Endodermal cell (in vitro differentiated cells): ENCODE measurements around the gene ZNF681. TPM values are rescaled to one million over a fixed set of nuclear protein-coding genes. Genes with fewer than 3 reads are reported as not detected.
"Not testable (repeated sequence)": the region's sequence is repeated elsewhere in the genome, so short reads cannot be mapped to it uniquely, and the experiment has no call there.

Experiments
- DNase-seq: peaks from one replicate; pipeline ENCODE4 v3.0.0-alpha.2; 2017
- H3K27ac ChIP-seq: 2 replicates; pipeline ENCODE4 v1.5.1; 2013; ENCODE audit warnings: mild to moderate bottlenecking, low read depth, low read length, moderate library complexity
- H3K27me3 ChIP-seq: 2 replicates; pipeline ENCODE4 v1.6.1; 2013; ENCODE audit warnings: mild to moderate bottlenecking, low read length, moderate library complexity; ENCODE audit not compliant: insufficient read depth, control insufficient read depth, poor library complexity, severe bottlenecking
- H3K36me3 ChIP-seq: 2 replicates; pipeline ENCODE4 v1.7.0; 2013; ENCODE audit warnings: mild to moderate bottlenecking, low read length, moderate library complexity; ENCODE audit not compliant: control insufficient read depth, insufficient read depth
- H3K4me1 ChIP-seq: one replicate; pipeline ENCODE4 v1.7.0; 2013; ENCODE audit warnings: low read length; ENCODE audit not compliant: control insufficient read depth, insufficient read depth
- H3K4me3 ChIP-seq: 2 replicates; pipeline ENCODE4 v1.5.1; 2013; ENCODE audit warnings: mild to moderate bottlenecking, low read length, moderate library complexity
- H3K9ac ChIP-seq: 2 replicates; pipeline ENCODE4 v1.6.1; 2013; ENCODE audit warnings: mild to moderate bottlenecking, low read length, moderate library complexity; ENCODE audit not compliant: poor library complexity, severe bottlenecking; ENCODE audit errors: extremely low read depth
- H3K9me3 ChIP-seq: 2 replicates; pipeline ENCODE4 v1.6.1; 2013; ENCODE audit warnings: mild to moderate bottlenecking, low read length, moderate library complexity; ENCODE audit not compliant: control insufficient read depth
- H3K27ac Mint-ChIP-seq: 2 replicates; pipeline ENCODE4 v1.8.0; 2020; ENCODE audit warnings: mixed read lengths
- H3K27me3 Mint-ChIP-seq: 2 replicates; pipeline ENCODE4 v1.8.0; 2021; ENCODE audit warnings: mild to moderate bottlenecking, mixed read lengths; ENCODE audit not compliant: insufficient read depth
- H3K36me3 Mint-ChIP-seq: 2 replicates; pipeline ENCODE4 v1.8.0; 2020; ENCODE audit warnings: low read depth, mixed read lengths
- H3K4me1 Mint-ChIP-seq: 2 replicates; pipeline ENCODE4 v1.8.0; 2020; ENCODE audit warnings: mixed read lengths
- H3K4me3 Mint-ChIP-seq: 2 replicates; pipeline ENCODE4 v1.8.0; 2020; ENCODE audit warnings: mild to moderate bottlenecking, moderate library complexity, mixed read lengths
- H3K9me3 Mint-ChIP-seq: 2 replicates; pipeline ENCODE4 v1.8.0; 2020; ENCODE audit warnings: mild to moderate bottlenecking, mixed read lengths
- CTCF ChIP-seq: fragments of 200-600 bp; sonication (generic); conservative IDR thresholded peaks from 2 replicates; pipeline ENCODE4 v1.5.0; 2021; ENCODE audit warnings: antibody characterized with exemption, mild to moderate bottlenecking
- WGBS, 2 experiments: methylation state at CpG; one replicate each; pipeline versions ENCODE4 v1.1.5 to v1.1.7; 2013; ENCODE audit warnings: missing lambda C conversion rate in 2 of 2, mixed read lengths in 1 of 2; ENCODE audit not compliant: insufficient coverage in 1 of 2, insufficient read length in 1 of 2; 5-methylcytosine and 5-hydroxymethylcytosine counted together
- total RNA-seq, 2 donors: library from RNA; stranded (reverse); fragmentation: NEBNext Ultra II Directional in 1 of 2; extraction: Animal tissue kit (Norgen Biotek cat#: 25700) in 1 of 2; gene quantifications; 2 replicates in 1 of 2; 3 replicates in 1 of 2; pipeline ENCODE4 v1.2.1, GENCODE V29; 2021

The ZNF681 gene
- total RNA-seq, 2 donors from 2014 or later, result 3.5 to 11.3 TPM

- Histone ChIP-seq H3K27me3 (no peaks in the 10 kb centered on the region), H3K9me3 (peaks cover 4% of the 10 kb centered on the region), H3K27ac (no peak overlapping the region), H3K9ac (no peak overlapping the region), H3K36me3 (peaks cover 25% of the 10 kb centered on the region), H3K4me3 (peak overlapping the region; percentile 92), H3K4me1 (no peaks in the 10 kb centered on the region)
- WGBS, 2 experiments, result 31 to 53% methylated on average over 5 to 9 of the region's 9 CpGs
- Mint-ChIP-seq H3K27me3 (no peaks in the 10 kb centered on the region), H3K4me1 (peaks cover 15% of the 10 kb centered on the region), H3K27ac (peak overlapping the region; percentile 99), H3K36me3 (peaks cover 29% of the 10 kb centered on the region), H3K4me3 (peak overlapping the region; percentile 99), H3K9me3 (no peaks in the 10 kb centered on the region)
- no peak for DNase-seq
- TF ChIP-seq CTCF, result no peak
Observed at GRCh38 chr19:23762548-23762883, 3.8 kb upstream of the ZNF681 start.

GRCh38 chr19:23760326-23760725, 1.6 kb upstream of the ZNF681 start:
- not testable (repeated sequence) for H3K27ac Mint-ChIP-seq, H3K27me3 Mint-ChIP-seq, H3K9me3 ChIP-seq, H3K27ac ChIP-seq, H3K4me1 ChIP-seq, H3K4me3 Mint-ChIP-seq, H3K27me3 ChIP-seq, DNase-seq, H3K9me3 Mint-ChIP-seq, H3K4me3 ChIP-seq, H3K9ac ChIP-seq
- Mint-ChIP-seq H3K36me3 (peaks cover 25% of the 10 kb centered on the region), H3K4me1 (peaks cover 12% of the 10 kb centered on the region)
- 92% methylated on average over 1 of the region's 2 CpGs; no CpG with 5 or more reads in 1 of the 2 experiments for WGBS, 2 experiments
- H3K36me3 ChIP-seq, result peaks cover 12% of the 10 kb centered on the region

GRCh38 chr19:23743633-23744232, 15.0 kb downstream of the ZNF681 start:
- not testable (repeated sequence) for H3K4me3 Mint-ChIP-seq, H3K27ac ChIP-seq, DNase-seq, H3K27me3 Mint-ChIP-seq, H3K4me1 Mint-ChIP-seq, H3K27ac Mint-ChIP-seq, H3K27me3 ChIP-seq, H3K4me1 ChIP-seq, H3K9ac ChIP-seq
- peaks cover 65% of the 10 kb centered on the region for H3K36me3 ChIP-seq
- peak overlapping the region; percentile 54 for H3K4me3 ChIP-seq
- 100% methylated on average over 1 of the region's 1 CpG; no CpG with 5 or more reads in 1 of the 2 experiments for WGBS, 2 experiments
- Mint-ChIP-seq H3K36me3 (peaks cover 69% of the 10 kb centered on the region), H3K9me3 (peaks cover 69% of the 10 kb centered on the region)
- peaks cover 98% of the 10 kb centered on the region for H3K9me3 ChIP-seq

GRCh38 chr19:23730729-23731465, 27.8 kb downstream of the ZNF681 start:
- not testable (repeated sequence) for H3K4me3 ChIP-seq, H3K4me3 Mint-ChIP-seq, H3K27me3 Mint-ChIP-seq, H3K27ac ChIP-seq, H3K9ac ChIP-seq, H3K36me3 ChIP-seq, H3K4me1 ChIP-seq, H3K27ac Mint-ChIP-seq, H3K36me3 Mint-ChIP-seq, H3K4me1 Mint-ChIP-seq, H3K27me3 ChIP-seq, DNase-seq
- peaks cover 17% of the 10 kb centered on the region for H3K9me3 Mint-ChIP-seq
- peaks cover 29% of the 10 kb centered on the region for H3K9me3 ChIP-seq
- 93 to 100% methylated on average over 1 to 3 of the region's 6 CpGs for WGBS, 2 experiments

- not testable (repeated sequence) for H3K36me3 Mint-ChIP-seq, H3K27ac ChIP-seq, H3K4me1 ChIP-seq, H3K9me3 Mint-ChIP-seq, H3K27me3 ChIP-seq, H3K27me3 Mint-ChIP-seq, H3K36me3 ChIP-seq
- H3K4me1 Mint-ChIP-seq, result peaks cover 28% of the 10 kb centered on the region
- Histone ChIP-seq H3K9me3 (peaks cover 31% of the 10 kb centered on the region), H3K9ac (peak overlapping the region; percentile 61), H3K4me3 (peak overlapping the region; percentile 78)
- peak; percentile 61 for DNase-seq
- peak overlapping the region; percentile 95 for H3K27ac Mint-ChIP-seq
- peak overlapping the region; percentile 46 for H3K4me3 Mint-ChIP-seq
- WGBS, 2 experiments, result 17% methylated on average over 2 of the region's 6 CpGs; no CpG with 5 or more reads in 1 of the 2 experiments
Observed at GRCh38 chr19:23724161-23724560, 34.5 kb downstream of the ZNF681 start.
